B cell (primary cell): ENCODE data around the gene ST6GAL1.

ENCODE experiments used
- EZH2 ChIP-seq: IDR thresholded peaks from 2 replicates; pipeline ENCODE4 v1.6.1; 2012; ENCODE audit warnings: borderline replicate concordance, low read depth, mild to moderate bottlenecking, moderate library complexity, low read length; ENCODE audit not compliant: insufficient read depth, poor library complexity, severe bottlenecking
- TF ChIP-seq, protein P1 (sequence below): fragments of 200-600 bp; IDR thresholded peaks from one replicate; pipeline ENCODE4 v1.8.0; 2022; ENCODE audit warnings: antibody characterized with exemption, mild to moderate bottlenecking

DNA sequence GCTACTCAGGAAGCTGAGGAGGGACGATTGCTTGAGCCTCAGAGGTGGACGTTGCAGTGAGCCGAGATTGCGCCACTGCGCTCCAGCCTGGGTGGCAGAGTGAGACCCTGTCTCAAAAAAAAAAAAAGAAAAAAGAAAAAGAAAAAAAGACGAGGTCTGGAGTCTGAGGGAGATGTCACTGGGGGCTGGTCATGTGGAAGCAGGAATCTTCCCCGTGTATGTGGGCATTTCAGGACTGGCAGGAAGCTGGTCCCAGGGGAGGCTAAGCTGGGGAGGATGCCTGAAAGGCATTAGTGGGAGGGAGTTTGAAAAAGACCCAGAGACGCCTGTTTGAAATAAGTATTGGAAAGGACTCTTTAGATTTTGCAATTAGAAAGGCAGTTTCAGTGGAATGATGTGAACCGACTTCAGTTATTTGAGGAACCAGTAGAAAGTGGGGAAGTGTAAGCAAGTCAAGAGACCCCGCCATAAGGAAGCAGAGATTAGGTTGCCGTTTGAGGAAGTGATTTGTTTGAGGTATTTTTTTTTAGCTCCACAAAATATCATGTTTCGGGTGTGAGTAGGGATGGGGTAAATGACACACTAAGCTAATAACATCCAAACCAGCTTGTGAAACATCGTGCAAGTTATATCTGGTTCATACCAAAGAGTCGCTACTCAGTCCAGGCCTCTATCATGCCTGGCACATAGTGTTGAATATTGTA lies 55.5 kb downstream of the ST6GAL1 start:
- TF ChIP-seq, protein P1, sequence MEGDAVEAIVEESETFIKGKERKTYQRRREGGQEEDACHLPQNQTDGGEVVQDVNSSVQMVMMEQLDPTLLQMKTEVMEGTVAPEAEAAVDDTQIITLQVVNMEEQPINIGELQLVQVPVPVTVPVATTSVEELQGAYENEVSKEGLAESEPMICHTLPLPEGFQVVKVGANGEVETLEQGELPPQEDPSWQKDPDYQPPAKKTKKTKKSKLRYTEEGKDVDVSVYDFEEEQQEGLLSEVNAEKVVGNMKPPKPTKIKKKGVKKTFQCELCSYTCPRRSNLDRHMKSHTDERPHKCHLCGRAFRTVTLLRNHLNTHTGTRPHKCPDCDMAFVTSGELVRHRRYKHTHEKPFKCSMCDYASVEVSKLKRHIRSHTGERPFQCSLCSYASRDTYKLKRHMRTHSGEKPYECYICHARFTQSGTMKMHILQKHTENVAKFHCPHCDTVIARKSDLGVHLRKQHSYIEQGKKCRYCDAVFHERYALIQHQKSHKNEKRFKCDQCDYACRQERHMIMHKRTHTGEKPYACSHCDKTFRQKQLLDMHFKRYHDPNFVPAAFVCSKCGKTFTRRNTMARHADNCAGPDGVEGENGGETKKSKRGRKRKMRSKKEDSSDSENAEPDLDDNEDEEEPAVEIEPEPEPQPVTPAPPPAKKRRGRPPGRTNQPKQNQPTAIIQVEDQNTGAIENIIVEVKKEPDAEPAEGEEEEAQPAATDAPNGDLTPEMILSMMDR = no peak
- TF ChIP-seq EZH2 = no peak
